ENCODE results near the gene SIDT2.
A peak's percentile ranks its signal among the peaks of the same experiment; 100 is the strongest.

The SIDT2 gene

DNA sequence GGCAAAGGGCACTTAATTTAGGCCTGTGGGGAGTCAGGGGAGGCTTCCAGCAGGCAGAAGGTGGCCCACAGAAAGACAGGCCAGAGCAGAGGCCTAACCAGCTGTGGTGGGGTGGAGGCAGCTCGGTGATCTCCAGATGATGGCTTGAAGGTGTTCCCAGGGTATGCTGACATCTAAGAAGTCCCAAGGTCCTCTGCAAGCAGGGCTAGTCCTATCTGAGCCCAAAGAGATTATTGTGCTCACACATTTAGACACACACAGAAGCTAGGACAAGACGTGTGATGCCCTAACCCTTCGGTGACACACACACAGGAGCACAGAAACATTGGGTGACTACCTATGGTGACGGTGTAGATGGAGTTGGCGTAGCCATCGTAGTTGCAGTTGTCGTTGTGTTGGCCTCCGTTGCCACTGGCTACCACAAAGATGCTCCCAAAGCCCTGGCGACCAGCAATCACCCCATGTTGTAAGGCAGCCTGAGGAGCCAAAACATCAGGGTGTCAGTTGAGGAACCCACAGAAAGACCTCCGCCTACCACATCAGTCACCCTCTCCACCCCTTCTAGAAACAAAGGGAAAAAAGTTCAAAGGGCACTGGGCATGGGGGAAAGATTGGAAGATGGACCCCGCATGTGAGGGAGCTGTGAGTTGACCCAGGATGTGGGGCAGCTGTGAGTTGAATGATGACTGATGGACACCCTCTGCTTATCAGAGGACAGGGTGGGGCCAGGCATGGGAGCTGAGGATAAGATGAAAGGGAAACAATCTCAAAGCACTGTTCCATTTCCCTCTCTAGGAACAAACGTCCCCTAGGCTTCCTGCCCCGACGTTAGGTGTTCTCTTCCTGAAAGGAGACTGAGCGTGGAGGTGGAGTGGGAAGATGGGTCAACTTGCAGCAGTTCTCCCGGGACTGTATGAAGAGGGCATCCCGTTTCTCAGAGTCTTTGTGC, 45.5 kb downstream of the SIDT2 start:
- DNase-seq = no peak

DNA sequence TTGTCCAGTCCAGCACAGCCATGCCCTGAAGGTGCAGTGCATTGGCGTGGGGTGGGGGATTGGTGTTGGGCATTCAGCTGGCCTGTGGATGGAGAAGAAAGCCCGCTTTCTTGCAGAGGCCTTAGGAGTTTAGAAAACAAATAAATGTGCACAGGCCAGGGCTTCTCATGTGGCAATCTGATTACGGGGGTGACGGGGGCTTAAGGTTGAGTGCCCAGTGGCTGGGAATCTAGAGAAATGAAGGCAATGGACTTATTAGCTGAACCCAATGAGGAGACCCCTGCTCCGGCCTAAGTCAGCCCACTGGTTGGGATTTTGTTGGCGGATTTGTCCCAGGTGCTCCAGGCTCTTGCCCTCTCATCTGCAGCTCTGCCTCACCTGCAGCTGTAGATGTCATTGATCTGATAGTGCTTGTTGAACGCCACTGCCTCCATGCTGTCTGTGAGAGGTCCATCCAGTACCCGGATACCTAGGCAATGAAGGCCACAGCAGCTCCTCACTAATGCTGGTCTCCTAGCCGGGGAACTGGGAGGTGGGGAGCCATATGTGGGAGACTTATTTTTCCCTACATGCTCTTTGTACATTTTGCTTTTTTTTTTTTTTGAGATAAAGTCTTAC, 47.1 kb downstream of the SIDT2 start:
- DNase-seq = no peak

DNA sequence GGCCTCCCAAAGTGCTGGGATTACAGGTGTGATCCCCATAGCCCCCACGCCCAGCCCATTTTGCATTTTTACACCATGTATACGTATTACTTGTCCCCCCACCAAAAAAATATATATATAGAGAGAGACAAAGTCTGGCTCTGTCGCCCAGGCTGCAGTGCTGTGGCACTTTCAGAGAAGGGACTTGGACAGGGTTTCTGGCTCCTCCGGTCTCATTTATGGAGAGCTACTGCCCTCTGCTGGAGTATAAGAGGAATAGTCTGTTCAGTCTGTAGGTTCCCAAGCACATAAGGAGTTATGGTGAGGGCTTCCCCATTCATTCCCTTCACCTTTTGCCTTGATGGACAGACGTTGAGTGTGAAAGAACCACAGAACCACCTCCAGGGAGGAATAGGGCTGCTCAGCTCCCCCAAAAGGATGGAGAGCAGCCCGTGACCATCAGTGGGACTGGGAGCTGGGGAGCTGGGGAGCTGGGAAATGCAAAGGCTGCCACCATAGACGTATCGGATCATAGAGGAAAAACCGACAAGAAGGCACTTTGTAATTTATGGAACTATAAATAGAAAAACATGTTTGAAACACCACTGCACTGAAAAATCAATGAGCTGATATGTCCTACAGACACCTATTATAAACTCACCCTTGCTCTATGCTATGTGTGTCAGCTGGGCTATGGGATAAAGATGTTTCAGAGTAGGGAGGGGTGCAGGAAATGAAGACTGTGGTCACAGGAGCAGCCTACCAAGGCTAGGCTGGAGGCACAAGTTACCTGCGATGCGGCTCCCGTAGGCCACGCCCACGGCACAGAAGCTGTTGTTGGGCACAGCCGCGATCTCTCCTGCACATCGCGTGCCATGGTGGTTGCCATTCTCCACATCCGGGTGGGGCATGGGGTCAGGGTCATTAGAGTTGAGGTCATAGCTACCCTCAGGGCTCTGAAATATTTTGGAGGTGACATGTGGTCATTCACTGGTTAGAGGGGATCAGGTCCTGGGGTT, 48.1 kb downstream of the SIDT2 start:
- peak; percentile 23 for DNase-seq

DNA sequence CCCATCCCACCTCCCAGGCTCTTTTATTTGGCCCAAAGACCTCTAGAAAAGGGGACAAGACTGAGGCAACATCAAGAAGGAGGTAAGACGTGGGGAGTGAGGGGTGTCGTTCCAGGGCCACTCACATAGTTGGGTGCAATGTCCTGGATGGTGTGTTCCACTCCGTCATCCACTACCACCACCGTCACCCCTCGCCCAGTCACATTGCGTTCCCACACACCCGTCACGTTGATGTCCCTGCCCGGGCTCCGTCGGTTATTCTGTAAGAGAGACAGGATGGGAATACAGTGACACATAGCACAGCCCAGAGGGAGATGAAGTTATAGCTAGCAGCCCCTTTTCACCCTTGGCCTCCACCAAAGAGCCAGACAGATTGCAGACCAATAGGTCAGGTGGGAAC, 49.5 kb downstream of the SIDT2 start:
- DNase-seq = no peak

DNA sequence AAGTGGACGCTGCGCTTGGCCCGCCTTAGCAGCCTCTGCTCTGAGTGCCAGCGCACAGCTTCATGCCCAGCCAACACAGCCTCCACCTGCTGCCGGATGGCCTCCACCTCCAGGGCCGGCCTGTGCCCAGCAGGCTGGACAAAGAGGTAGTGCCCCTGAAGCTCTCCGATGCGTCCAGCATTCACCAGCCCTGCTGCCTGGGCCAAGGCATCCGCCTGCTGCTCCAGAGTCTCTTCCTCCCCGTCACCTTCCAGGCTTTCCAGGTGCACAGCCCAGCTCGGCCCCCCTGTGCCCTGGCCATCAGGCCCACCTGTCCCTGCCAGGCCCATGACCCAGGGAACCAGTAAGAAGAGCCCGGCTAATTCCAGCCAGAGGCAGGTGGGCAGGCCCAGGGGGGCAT, 50.9 kb downstream of the SIDT2 start:
- DNase-seq = no peak

DNA sequence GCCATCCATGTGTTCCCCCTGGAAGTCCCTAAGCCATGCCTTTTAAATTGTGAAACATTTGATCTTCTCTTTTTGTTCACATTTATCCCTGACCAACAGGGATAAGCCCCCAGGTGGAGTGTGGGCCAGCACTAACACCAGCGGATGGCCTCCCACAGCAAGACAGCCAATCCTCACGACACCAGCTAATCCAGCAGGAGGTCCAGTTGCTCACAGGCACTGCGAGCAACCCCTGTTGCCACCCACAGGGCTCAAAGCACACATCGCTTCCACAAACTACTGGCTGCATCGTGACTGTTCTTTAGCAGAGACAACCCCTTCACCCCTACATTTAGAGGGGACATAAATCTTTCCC, 51.4 kb downstream of the SIDT2 start:
- no peak for DNase-seq

DNA sequence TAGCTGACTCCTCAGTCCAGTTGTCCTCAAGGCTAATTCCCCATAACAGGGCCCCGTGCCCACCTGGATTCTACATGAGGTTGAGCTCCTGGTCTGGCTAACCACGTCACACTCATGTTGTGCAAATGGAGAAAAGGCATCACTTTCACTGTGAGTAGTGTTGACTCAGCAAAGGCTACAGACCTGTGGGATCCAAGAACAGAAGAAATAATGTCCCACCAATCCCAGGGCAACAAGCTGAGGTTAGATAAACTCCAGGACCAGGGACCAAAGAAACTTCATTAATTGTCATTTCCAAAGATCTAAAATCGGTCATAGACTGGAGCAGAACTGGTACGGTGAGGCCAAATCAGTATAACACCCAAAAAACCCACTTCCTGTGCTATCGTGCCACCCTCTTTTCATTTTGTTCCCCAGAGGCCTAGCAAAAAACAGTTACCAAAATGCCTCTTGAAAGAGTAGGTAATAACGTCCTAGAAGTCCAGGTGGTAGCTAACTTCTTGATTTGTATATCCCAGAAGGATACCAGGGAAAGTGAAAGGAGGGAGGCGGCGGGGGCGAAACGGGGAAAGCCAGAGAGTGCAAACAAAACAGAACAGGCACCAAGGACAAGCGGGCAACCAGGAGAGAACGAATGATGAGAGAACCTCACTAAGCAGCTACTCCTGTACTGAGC, 51.9 kb downstream of the SIDT2 start:
- no peak for DNase-seq

DNA sequence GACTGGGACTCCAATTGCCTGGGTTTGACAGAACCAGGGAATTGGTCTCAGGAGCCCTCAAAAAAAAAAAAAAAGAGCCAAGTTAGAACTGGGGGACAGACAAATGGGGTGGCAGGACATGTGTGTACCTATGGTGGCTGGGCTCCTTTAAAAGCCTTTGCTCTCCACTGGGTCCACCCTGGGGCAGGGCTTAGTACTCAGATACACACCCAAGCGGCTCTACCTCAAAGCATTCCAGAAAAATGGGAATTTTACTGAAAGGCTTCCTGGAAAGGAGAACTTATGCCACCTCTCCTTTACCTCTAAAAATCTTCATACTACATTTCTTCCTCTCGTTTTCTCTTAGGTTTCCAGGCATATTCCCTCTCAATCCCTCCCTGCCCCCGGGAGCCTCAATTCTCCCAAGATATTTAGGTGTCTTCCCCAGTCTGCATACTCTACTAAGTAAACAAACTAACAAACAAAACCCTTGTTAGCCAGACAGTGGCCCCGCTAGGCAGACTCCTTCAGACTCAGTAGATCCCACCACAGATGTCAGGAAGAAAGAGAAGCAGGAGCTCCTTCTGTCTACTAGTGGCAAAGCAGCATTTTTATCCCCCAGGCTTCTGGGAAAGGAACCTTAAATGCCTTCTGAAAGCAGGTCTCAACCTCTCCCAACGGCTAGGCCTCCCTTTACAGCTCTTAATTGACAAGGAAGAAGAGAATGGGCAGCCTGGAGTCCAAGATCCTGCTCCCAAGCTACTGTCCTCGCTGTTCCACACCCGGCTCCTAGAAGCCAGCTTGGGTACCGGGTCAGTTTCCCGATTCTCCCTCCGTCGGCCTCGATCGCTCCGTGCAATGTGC, 52.7 kb downstream of the SIDT2 start:
- no peak for DNase-seq

DNA sequence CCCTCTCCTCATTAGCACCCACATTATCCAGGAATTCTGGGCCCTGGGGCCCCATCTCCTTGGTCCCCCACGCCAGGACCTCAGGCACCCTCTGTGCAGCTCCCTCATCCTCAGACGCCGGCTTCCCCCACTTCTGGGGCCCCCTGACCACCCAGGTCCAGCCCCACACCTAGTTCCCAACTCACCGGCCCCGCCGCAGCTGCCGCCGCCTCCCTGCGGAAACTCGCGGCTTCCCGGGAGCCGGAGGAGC, 53.2 kb downstream of the SIDT2 start, which contains the start of gene PCSK7:
Gene PCSK7 (minus strand): TSS at position 232 of the 250 bp plus-strand sequence. CDS start 2,229 bp downstream, outside the sequence.
- no peak for DNase-seq

DNA sequence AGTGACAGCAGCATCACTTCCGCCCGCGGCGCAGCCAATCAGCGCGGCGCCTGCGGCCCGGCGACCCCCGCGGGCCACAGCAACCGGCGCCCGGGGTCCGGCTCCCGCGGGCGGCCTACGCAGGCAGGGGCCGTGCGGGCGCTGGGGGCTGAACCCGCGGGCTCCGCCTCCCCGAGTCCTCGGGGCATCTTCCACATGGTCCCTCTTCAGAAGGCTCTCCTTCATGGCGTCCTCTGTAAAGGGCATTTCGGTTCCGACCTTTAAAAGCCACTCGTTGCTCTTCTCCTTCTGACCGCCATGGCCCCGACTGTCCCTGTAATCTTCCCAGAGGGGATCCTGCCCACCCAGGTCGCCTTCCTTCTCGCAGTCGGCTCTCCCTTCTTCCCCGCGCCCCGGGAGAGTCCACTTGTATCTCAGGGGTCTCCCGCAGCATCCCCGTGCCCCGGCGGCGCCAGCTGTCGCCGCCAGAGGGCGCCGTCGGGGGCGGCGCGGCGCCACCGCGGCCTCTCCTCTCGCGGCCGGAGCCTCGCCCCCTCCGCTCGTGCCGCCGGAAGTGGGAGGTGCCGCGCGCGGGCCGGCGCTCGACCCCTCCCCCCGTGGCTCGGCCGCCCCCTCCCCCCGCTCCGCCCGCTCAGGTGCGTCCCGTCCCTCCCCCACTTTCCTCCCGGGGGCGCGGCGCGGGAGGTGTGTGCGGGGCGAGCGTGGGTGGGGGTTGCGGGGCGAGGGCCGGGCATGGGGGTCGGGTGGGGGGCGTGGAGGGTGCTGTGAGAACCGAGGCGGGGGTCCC, 53.7 kb downstream of the SIDT2 start, which contains the start of gene RNF214:
Gene RNF214 (plus strand): TSS at position 580 of the 787 bp plus-strand sequence. CDS start 1,602 bp downstream, outside the sequence.
- DNase-seq = peak; percentile 57

DNA sequence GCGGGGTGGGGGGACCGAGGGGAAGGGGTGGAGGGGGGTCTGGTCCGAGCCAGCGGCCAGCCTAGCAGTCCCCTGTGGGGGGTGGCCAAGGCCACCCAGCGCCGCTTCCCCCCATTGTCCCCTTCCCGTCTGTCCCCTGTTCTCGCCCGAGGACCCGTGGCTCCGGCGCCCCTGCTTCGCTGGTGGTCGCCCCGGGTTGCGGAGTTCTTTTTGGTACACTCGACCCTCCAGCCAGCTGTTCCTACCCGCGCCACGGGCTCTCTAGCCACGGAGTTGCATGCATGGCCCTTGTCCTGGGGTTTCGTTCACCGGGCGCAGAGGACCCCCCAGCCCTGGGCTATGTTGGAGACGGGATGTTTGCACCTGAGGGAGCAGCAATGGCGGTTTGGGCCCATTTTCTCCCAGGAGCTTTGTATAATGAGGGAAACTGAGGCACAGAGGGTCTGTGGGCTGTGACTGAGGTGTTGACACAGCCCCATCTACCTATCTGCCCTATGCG, 54.4 kb downstream of the SIDT2 start:
- no peak for DNase-seq

DNA sequence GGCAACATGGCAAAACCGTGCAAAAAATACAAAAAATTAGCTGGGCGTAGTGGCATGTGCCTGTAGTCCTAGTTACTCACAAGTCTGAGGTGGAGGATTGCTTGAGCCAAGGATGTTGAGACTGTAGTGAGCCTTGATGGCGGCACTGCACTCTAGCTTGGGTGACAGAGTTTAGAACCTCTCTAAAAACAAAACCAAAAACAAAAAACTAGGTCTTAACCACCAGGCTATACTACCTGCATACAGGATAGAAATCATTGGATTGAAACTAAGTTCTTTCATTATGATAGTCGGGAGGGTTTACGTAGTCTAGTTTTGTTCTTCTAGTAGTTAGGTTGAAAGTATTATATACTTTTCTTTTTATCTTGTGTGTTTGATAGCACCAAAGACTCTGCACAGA, 59.7 kb downstream of the SIDT2 start:
- DNase-seq = no peak

DNA sequence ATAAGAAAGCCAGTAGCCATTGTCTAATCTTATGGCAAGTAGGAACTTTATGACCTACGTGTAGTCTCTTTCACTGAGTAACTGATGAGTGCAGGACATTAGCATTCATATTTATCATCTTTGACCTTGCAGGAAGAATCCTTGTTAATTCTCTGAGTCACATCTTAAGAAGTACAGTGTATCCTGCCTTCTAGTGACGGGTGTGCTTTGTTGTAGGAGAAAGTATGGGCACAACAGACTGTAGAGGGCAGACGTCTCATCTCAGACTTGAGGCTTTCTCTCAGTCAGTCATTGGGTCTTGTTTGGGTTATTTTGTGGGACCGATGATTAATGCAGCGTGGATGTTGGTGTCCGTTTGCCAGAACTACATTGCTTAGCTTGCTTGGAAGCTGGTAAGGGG, 60.8 kb downstream of the SIDT2 start:
- DNase-seq = no peak

Measured in NCI-H1048 (cell line).